Ishikawa (cell line): Measurements from ENCODE around the gene IGFALS.
A peak's percentile ranks its signal among the peaks of the same experiment; 100 is the strongest.

Experiments used
- CEBPB ChIP-seq: IDR thresholded peaks from 2 replicates; pipeline ENCODE4 v1.6.1; 2012
- CREB1 ChIP-seq: IDR thresholded peaks from 2 replicates; pipeline ENCODE4 v1.6.1; 2012; ENCODE audit warnings: low read depth
- EGR1 ChIP-seq: IDR thresholded peaks from 2 replicates; pipeline ENCODE4 v1.6.1; 2012
- EP300 ChIP-seq: IDR thresholded peaks from 2 replicates; pipeline ENCODE4 v1.6.1; 2012; ENCODE audit warnings: borderline replicate concordance
- FOXM1 ChIP-seq: IDR thresholded peaks from 2 replicates; pipeline ENCODE4 v1.6.1; 2012; ENCODE audit warnings: low read depth, borderline replicate concordance
- MAX ChIP-seq: IDR thresholded peaks from 2 replicates; pipeline ENCODE4 v1.6.1; 2012
- NFIC ChIP-seq: IDR thresholded peaks from 2 replicates; pipeline ENCODE4 v1.6.1; 2012
- RAD21 ChIP-seq: IDR thresholded peaks from 2 replicates; pipeline ENCODE4 v1.6.1; 2012; ENCODE audit warnings: low read depth
- REST ChIP-seq: IDR thresholded peaks from 2 replicates; pipeline ENCODE4 v1.6.1; 2012; ENCODE audit warnings: low read depth, mild to moderate bottlenecking
- TAF1 ChIP-seq: IDR thresholded peaks from 2 replicates; pipeline ENCODE4 v1.6.1; 2012; ENCODE audit warnings: low read depth, mild to moderate bottlenecking
- TCF12 ChIP-seq: IDR thresholded peaks from 2 replicates; pipeline ENCODE4 v1.6.1; 2012; ENCODE audit warnings: low read depth
- TEAD4 ChIP-seq: IDR thresholded peaks from 2 replicates; pipeline ENCODE4 v1.6.1; 2012
- USF1 ChIP-seq: IDR thresholded peaks from 2 replicates; pipeline ENCODE4 v1.6.1; 2012
- YY1 ChIP-seq: IDR thresholded peaks from 2 replicates; pipeline ENCODE4 v1.6.1; 2012; ENCODE audit warnings: low read depth
- ZBTB7A ChIP-seq: IDR thresholded peaks from 2 replicates; pipeline ENCODE4 v1.6.1; 2012; ENCODE audit warnings: low read depth

Gene IGFALS

DNA sequence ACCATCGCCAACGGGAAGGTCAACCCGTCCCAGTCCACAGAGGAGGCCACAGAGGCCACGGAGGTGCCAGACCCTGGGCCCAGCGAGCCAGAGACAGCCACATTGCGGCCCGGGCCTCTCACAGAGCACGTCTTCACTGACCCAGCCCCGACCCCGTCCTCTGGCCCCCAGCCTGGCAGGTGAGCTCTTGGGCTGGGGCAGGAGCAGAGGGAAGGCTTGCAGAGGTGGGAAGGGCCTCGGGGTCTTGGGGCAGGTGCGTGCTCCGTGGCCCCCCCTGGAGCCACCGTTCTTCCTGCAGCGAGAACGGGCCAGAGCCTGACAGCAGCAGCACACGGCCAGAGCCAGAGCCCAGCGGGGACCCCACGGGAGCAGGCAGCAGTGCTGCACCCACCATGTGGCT, 27.3 kb downstream of the IGFALS start:
- no peak for TF ChIP-seq USF1
- no peak for TF ChIP-seq TCF12
- no peak for TF ChIP-seq FOXM1
- no peak for TF ChIP-seq ZBTB7A
- no peak for TF ChIP-seq CEBPB
- no peak for TF ChIP-seq EGR1
- TF ChIP-seq RAD21 = no peak
- TF ChIP-seq TEAD4 = no peak
- TF ChIP-seq NFIC = no peak
- no peak for TF ChIP-seq EP300
- no peak for TF ChIP-seq TAF1
- TF ChIP-seq REST = no peak

GRCh38 chr16:1765826-1766225, 27.7 kb downstream of the IGFALS start:
- TF ChIP-seq FOXM1 (no peak), CEBPB (no peak), YY1 (no peak), MAX (no peak), USF1 (no peak), TAF1 (no peak), CREB1 (no peak), REST (no peak), TEAD4 (no peak), RAD21 (no peak), EP300 (no peak), ZBTB7A (no peak), NFIC (no peak), TCF12 (no peak), EGR1 (no peak)

DNA sequence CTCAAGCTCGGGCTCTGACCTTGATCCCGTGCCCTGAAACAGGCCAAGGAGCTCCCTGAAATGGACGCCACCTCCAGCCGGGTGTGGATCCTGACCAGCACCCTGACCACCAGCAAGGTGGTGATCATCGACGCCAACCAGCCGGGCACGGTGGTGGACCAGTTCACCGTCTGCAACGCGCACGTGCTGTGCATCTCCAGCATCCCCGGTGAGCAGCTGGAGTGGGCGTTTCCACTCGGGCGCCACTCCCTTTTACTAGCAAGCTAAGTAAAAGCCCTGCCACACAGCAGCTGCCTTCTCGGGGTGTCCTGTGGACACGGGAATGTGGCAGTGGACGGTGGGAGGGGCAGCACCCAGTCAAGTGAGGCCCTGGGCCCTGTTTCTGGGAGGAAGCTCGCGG, 28.5 kb downstream of the IGFALS start:
- TF ChIP-seq CEBPB = no peak
- no peak for TF ChIP-seq TEAD4

GRCh38 chr16:1763521-1764511, 29.7 kb downstream of the IGFALS start:
- TF ChIP-seq REST (no peak), CEBPB (no peak), RAD21 (peak; percentile 17; the same call in 1 of the 2 replicates), TCF12 (no peak)
